Sigmoid colon (tissue), 7 donors: ENCODE measurements around the gene ATP6V0D1. TPM values are rescaled to one million over a fixed set of nuclear protein-coding genes. Genes with fewer than 3 reads are reported as not detected.

Experiments used
- DNase-seq: peaks from one replicate; pipeline ENCODE4 v3.0.0-alpha.2; 2019
- H3K27ac ChIP-seq, 4 donors: fragments of 200-600 bp; sonication (generic); one replicate each; pipeline ENCODE4 v1.5.1; 2016 to 2019; ENCODE audit warnings: mild to moderate bottlenecking in 1 of 4
- H3K27me3 ChIP-seq, 3 donors: fragments of 200-600 bp; sonication (generic); one replicate each; pipeline ENCODE4 v1.5.1; 2019; ENCODE audit warnings: mild to moderate bottlenecking in 1 of 3
- H3K36me3 ChIP-seq, 4 donors: fragments of 200-600 bp; sonication (generic); one replicate each; pipeline ENCODE4 v1.5.1; 2016 to 2019
- H3K4me1 ChIP-seq, 4 donors: fragments of 200-600 bp; sonication (generic); one replicate each; pipeline ENCODE4 v1.5.1; 2017 to 2019
- H3K4me3 ChIP-seq, 4 donors: fragments of 200-600 bp; sonication (generic); one replicate each; pipeline ENCODE4 v1.5.1; 2017 to 2019; ENCODE audit warnings: mild to moderate bottlenecking in 2 of 4, moderate library complexity in 1 of 4
- H3K9me3 ChIP-seq, 4 donors: fragments of 200-600 bp in 3 of 4; sonication (generic) in 3 of 4; one replicate each; pipeline versions ENCODE4 v1.5.1 to v1.6.1; 2013 to 2019
- EP300 ChIP-seq, 4 donors: sonication (generic); formaldehyde crosslinking; IDR thresholded peaks; one replicate each; pipeline ENCODE4 v1.6.1; 2017; ENCODE audit warnings: antibody characterized with exemption in 4 of 4
- POLR2A ChIP-seq, 2 donors: fragments of 450-650 bp; IDR thresholded peaks; one replicate each; pipeline ENCODE4 v1.6.1; 2016; ENCODE audit warnings: antibody characterized with exemption in 2 of 2, mild to moderate bottlenecking in 2 of 2, moderate library complexity in 2 of 2
- POLR2AphosphoS5 ChIP-seq, 4 donors: sonication (generic); formaldehyde crosslinking; IDR thresholded peaks; one replicate each; pipeline ENCODE4 v1.6.1; 2017; ENCODE audit warnings: antibody characterized with exemption in 4 of 4
- WGBS, 2 donors: extraction: QIAGEN DNeasy Blood & Tissue Kit; methylation state at CpG; one replicate each; pipeline ENCODE4 v1.1.7; 2013; 5-methylcytosine and 5-hydroxymethylcytosine counted together
- intact Hi-C: fragments of 100-400 bp; cut with DNase I; formaldehyde crosslinking; loops from one replicate; pipeline ENCODE4 v1.15.1; 2023
- polyA plus RNA-seq, 3 donors: library from polyadenylated mRNA; stranded (reverse); fragments of 200-250 nt; gene quantifications; one replicate each; pipeline ENCODE4 v1.2.3, GENCODE V29; 2013
- total RNA-seq, 4 donors: library from RNA; depleted of rRNA; stranded (reverse); fragments of >200 nt; gene quantifications; one replicate each; pipeline ENCODE4 v1.1.0, GENCODE V29; 2016
- TF ChIP-seq, protein P1 (sequence below), 4 experiments: fragments of 450-650 bp in 3 of 4; fragments of 200-600 bp in 1 of 4; IDR thresholded peaks; one replicate each; pipeline ENCODE4 v1.5.1; 2016 to 2019; ENCODE audit warnings: antibody characterized with exemption in 4 of 4, mild to moderate bottlenecking in 3 of 4, moderate library complexity in 2 of 4
- donor health status: healthy with polysubstance abuse.
- donor health status: Bipolar disorder and iron deficiency.
- donor health status: healthy.

ATP6V0D1 gene
- total and polyA plus RNA-seq, 7 donors, result 70.3 to 287 (median 112) TPM

GRCh38 chr16:67407788-67408452, 73.0 kb downstream of the ATP6V0D1 start:
- DNase-seq, result no peak
- H3K4me3 ChIP-seq, result no peak overlapping the region
- intact Hi-C loops, result loop anchor here (5.0 kb wide), 1 partner anchor 36 kb away; no protein-coding TSS in a partner anchor
- H3K27me3 ChIP-seq, result no peaks in the 10 kb centered on the region
- H3K9me3 ChIP-seq, result no peaks in the 10 kb centered on the region
- no peaks in the 10 kb centered on the region for H3K36me3 ChIP-seq
- H3K4me1 ChIP-seq, result peaks cover 0 to 17% (median 11%) of the 10 kb centered on the region in 4 donors
- WGBS, 2 donors, result 77 to 86% methylated on average over 6 of the region's 6 CpGs
- TF ChIP-seq POLR2AphosphoS5 (IDR thresholded peaks at IDR 0.05), result no peak
- TF ChIP-seq, protein P1, sequence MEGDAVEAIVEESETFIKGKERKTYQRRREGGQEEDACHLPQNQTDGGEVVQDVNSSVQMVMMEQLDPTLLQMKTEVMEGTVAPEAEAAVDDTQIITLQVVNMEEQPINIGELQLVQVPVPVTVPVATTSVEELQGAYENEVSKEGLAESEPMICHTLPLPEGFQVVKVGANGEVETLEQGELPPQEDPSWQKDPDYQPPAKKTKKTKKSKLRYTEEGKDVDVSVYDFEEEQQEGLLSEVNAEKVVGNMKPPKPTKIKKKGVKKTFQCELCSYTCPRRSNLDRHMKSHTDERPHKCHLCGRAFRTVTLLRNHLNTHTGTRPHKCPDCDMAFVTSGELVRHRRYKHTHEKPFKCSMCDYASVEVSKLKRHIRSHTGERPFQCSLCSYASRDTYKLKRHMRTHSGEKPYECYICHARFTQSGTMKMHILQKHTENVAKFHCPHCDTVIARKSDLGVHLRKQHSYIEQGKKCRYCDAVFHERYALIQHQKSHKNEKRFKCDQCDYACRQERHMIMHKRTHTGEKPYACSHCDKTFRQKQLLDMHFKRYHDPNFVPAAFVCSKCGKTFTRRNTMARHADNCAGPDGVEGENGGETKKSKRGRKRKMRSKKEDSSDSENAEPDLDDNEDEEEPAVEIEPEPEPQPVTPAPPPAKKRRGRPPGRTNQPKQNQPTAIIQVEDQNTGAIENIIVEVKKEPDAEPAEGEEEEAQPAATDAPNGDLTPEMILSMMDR (IDR thresholded peaks at IDR 0.05), result no peak
- TF ChIP-seq POLR2A (IDR thresholded peaks at IDR 0.05), result no peak
- H3K27ac ChIP-seq, result no peak overlapping the region

GRCh38 chr16:67407176-67407787, 73.7 kb downstream of the ATP6V0D1 start:
- DNase-seq, result no peak
- WGBS, 2 donors, result 92 to 93% methylated on average over 7 of the region's 7 CpGs
- Histone ChIP-seq H3K9me3 (no peaks in the 10 kb centered on the region), H3K36me3 (no peaks in the 10 kb centered on the region), H3K27me3 (no peaks in the 10 kb centered on the region), H3K4me3 (no peak overlapping the region), H3K4me1 (peaks cover 0 to 17% (median 11%) of the 10 kb centered on the region in 4 donors), H3K27ac (peak overlapping the region in 3 of 4 donors; percentile 53 to 62 (median 59))
- TF ChIP-seq POLR2AphosphoS5 (IDR thresholded peaks at IDR 0.05) (no peak), POLR2A (IDR thresholded peaks at IDR 0.05) (no peak), EP300 (IDR thresholded peaks at IDR 0.05) (no peak)
- TF ChIP-seq, protein P1 (IDR thresholded peaks at IDR 0.05), result no peak
- intact Hi-C loops, result loop anchor here (5.0 kb wide), 1 partner anchor 35 kb away; no protein-coding TSS in a partner anchor

DNA sequence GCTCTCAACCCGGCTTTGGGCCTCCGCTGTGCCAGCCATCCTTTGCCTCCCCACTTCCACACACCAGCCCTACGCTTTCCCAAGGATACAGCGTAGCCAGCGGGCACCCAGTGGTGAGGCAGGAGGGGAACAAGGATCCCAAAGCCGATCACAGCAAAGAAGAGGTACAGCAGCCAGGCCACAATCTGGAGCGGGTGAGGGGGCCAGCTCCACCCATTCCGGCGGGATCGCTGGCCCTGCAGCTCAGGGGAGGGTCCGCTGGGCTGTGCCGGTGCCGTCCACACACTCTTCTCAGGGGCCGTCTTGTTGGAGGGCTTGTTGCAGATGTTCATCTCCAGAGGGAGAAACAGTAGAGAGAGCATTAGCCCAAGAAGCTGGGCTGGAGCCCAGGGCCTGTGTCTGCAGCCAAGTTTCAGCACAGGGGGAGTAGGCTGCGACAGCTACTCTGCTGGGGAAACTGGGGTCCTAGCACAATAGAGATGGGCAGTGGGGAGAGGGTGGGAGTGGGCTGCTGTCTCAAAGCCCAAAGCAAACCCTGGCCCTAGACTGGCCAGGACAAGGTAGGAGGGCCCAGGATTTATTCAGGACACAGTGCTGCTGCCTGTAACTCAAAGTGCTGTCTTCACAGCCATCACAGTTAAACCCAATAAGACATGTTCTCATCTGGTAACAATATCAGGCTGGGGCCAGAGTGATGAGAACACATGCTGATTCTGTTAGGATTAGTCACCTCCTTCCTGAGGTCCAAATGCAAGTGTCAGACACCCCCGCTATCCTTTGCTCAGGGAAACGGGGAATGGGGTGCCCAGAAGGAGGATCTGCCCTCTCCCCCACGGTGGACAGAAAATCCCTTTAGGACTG, 74.6 kb downstream of the ATP6V0D1 start:
- Histone ChIP-seq H3K27ac (peak overlapping the region; percentile 25 to 62 (median 56)), H3K9me3 (no peaks in the 10 kb centered on the region), H3K4me3 (no peak overlapping the region), H3K4me1 (peaks cover 0 to 17% (median 11%) of the 10 kb centered on the region in 4 donors), H3K27me3 (no peaks in the 10 kb centered on the region), H3K36me3 (no peaks in the 10 kb centered on the region)
- intact Hi-C loops, result loop anchor here (5.0 kb wide), 1 partner anchor 34 kb away; no protein-coding TSS in a partner anchor
- peak; percentile 80 for DNase-seq
- WGBS, 2 donors, result 85 to 89% methylated on average over 18 of the region's 18 CpGs
- TF ChIP-seq POLR2AphosphoS5 (IDR thresholded peaks at IDR 0.05) (peak in 1 of 4 donors; percentile 12), POLR2A (IDR thresholded peaks at IDR 0.05) (no peak)

- H3K9me3 ChIP-seq, result no peaks in the 10 kb centered on the region
- no peak for DNase-seq
- H3K36me3 ChIP-seq, result no peaks in the 10 kb centered on the region
- TF ChIP-seq EP300 (IDR thresholded peaks at IDR 0.05), result no peak
- no peak for TF ChIP-seq POLR2A (IDR thresholded peaks at IDR 0.05)
- TF ChIP-seq, protein P1 (IDR thresholded peaks at IDR 0.05), result no peak
- TF ChIP-seq POLR2AphosphoS5 (IDR thresholded peaks at IDR 0.05), result no peak
- H3K4me1 ChIP-seq, result peaks cover 0 to 17% (median 11%) of the 10 kb centered on the region in 4 donors
- H3K27ac ChIP-seq, result peak overlapping the region in 1 of 4 donors; percentile 59
- WGBS, 2 donors, result 90% methylated on average over 8 of the region's 8 CpGs
- H3K27me3 ChIP-seq, result no peaks in the 10 kb centered on the region
- H3K4me3 ChIP-seq, result no peak overlapping the region
- intact Hi-C loops, result loop anchor here (5.0 kb wide), 1 partner anchor 33 kb away; no protein-coding TSS in a partner anchor
Measured at GRCh38 chr16:67405336-67405735, 75.6 kb downstream of the ATP6V0D1 start.
